ENCODE results near the gene NFYC. TPM values are rescaled to one million over a fixed set of nuclear protein-coding genes. Genes with fewer than 3 reads are reported as not detected.

NFYC gene
- total RNA-seq, 1 experiment from 2014 or later, result 83.0 TPM

DNA sequence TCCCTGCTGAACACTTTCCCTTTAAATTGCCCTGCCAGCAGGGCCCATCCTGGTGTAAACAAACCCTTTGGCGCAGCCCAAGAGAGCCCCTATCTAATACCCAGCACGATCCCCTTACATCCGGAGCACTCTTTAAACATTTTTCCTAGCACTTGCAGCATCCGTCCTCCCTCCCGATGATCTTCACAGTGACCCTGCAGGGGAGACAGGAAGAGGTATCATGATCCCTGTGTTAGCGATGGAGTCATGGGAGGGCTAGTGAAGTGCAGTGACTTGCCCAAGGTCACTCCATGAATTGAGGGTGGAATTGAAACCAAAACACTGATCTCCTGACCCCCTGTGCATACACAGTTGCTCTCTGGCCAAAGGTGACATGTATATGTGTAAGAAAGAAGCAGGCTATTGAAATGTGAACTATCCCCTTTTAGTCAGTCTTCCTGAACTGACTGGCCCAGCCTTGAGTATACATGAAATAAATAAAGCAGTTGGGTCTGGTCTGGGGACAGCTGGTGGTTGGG lies 82.3 kb downstream of the NFYC start:
- Histone ChIP-seq H3K36me3 (ENCODE audit: insufficient read depth, low read length, poor library complexity, severe bottlenecking) (peaks cover 19% of the 10 kb centered on the region), H3K9me3 (ENCODE audit: low read depth, low read length, poor library complexity, severe bottlenecking) (peaks cover 15% of the 10 kb centered on the region), H3K27ac (ENCODE audit: low read depth, low read length, poor library complexity, severe bottlenecking) (no peak overlapping the region), H3K4me3 (ENCODE audit: low read depth, low read length, poor library complexity, severe bottlenecking) (no peak overlapping the region), H3K4me1 (ENCODE audit: insufficient read depth, low read length, poor library complexity, severe bottlenecking) (no peaks in the 10 kb centered on the region), H3K27me3 (replicated peaks; ENCODE audit: insufficient read depth, low read depth, low read length, poor library complexity) (no peaks in the 10 kb centered on the region)
- intact Hi-C loops (cut with micrococcal nuclease; ENCODE audit: unreplicated experiment), result loop anchor here (5.0 kb wide), 1 partner anchor 178 kb away; no protein-coding TSS in a partner anchor
- DNase-seq (ENCODE audit: low spot score), result no peak
- ChIA-PET POLR2A (ENCODE audit: low non-redundant PET) (no interaction called here), CTCF (interaction anchor here (0.5 to 1.3 kb wide), 6 partner anchors 9 to 179 kb away, joined by 3 to 8 read pairs (median 4); partner anchors contain the start of gene NFYC)
- no peak for TF ChIP-seq EZH2 (IDR thresholded peaks at IDR 0.05; ENCODE audit: borderline replicate concordance, low read depth, low read length, poor library complexity, severe bottlenecking)
- TF ChIP-seq, protein P1, sequence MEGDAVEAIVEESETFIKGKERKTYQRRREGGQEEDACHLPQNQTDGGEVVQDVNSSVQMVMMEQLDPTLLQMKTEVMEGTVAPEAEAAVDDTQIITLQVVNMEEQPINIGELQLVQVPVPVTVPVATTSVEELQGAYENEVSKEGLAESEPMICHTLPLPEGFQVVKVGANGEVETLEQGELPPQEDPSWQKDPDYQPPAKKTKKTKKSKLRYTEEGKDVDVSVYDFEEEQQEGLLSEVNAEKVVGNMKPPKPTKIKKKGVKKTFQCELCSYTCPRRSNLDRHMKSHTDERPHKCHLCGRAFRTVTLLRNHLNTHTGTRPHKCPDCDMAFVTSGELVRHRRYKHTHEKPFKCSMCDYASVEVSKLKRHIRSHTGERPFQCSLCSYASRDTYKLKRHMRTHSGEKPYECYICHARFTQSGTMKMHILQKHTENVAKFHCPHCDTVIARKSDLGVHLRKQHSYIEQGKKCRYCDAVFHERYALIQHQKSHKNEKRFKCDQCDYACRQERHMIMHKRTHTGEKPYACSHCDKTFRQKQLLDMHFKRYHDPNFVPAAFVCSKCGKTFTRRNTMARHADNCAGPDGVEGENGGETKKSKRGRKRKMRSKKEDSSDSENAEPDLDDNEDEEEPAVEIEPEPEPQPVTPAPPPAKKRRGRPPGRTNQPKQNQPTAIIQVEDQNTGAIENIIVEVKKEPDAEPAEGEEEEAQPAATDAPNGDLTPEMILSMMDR (conservative IDR thresholded peaks at IDR 0.05; ENCODE audit: low read depth, low read length), result no peak
- BruUV-seq (replicated peaks), result no TSS peak

DNA sequence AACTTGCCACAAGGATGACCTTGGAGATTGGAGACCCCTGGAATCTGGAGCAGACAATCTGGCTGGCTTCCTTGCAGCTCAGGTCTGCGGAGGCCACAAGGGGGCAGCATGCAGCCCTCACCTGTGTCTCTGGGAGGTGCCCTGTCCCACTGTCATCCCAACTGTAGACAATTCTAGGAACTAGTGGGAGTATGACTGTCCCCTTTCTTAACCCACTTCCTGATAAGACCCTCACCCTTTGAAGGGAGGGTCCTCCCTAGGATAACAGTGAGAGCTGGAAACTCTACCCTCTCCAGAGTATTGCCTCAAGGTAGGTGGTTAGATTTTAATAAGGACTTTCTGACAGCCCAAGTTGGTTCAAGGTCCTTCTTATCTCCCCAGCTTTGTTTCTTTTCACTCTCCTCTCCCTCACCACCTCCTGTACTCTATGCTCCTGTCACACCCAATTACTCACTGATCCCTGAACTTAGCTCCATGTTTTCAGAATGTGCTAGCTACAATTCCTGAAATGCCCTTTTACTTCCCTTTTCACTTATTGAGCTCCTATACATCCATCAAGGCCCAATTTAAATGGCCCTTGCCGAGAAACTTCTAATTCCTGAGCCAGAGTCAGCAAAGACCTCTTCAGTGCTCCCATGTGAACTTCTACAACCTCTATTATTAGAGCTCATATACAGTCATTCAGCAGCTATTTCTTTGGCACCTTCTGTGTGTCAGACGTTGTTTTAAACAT lies 82.9 kb downstream of the NFYC start:
- Histone ChIP-seq H3K9me3 (ENCODE audit: low read depth, low read length, poor library complexity, severe bottlenecking) (peaks cover 15% of the 10 kb centered on the region), H3K36me3 (ENCODE audit: insufficient read depth, low read length, poor library complexity, severe bottlenecking) (peaks cover 13% of the 10 kb centered on the region), H3K27me3 (replicated peaks; ENCODE audit: insufficient read depth, low read depth, low read length, poor library complexity) (no peaks in the 10 kb centered on the region), H3K4me1 (ENCODE audit: insufficient read depth, low read length, poor library complexity, severe bottlenecking) (no peaks in the 10 kb centered on the region), H3K4me3 (ENCODE audit: low read depth, low read length, poor library complexity, severe bottlenecking) (no peak overlapping the region), H3K27ac (ENCODE audit: low read depth, low read length, poor library complexity, severe bottlenecking) (no peak overlapping the region)
- no TSS peak for BruUV-seq (replicated peaks)
- no peak for TF ChIP-seq EZH2 (IDR thresholded peaks at IDR 0.05; ENCODE audit: borderline replicate concordance, low read depth, low read length, poor library complexity, severe bottlenecking)
- TF ChIP-seq, protein P1 (conservative IDR thresholded peaks at IDR 0.05; ENCODE audit: low read depth, low read length), result peak; percentile 87
- ChIA-PET CTCF (interaction anchor here (0.5 to 1.3 kb wide), 7 partner anchors 9 to 179 kb away, joined by 3 to 8 read pairs (median 4); partner anchors contain the start of gene NFYC), POLR2A (ENCODE audit: low non-redundant PET) (no interaction called here)
- DNase-seq (ENCODE audit: low spot score), result peak; percentile 49
- intact Hi-C loops (cut with micrococcal nuclease; ENCODE audit: unreplicated experiment), result loop anchor here (5.0 kb wide), 1 partner anchor 178 kb away; no protein-coding TSS in a partner anchor

DNA sequence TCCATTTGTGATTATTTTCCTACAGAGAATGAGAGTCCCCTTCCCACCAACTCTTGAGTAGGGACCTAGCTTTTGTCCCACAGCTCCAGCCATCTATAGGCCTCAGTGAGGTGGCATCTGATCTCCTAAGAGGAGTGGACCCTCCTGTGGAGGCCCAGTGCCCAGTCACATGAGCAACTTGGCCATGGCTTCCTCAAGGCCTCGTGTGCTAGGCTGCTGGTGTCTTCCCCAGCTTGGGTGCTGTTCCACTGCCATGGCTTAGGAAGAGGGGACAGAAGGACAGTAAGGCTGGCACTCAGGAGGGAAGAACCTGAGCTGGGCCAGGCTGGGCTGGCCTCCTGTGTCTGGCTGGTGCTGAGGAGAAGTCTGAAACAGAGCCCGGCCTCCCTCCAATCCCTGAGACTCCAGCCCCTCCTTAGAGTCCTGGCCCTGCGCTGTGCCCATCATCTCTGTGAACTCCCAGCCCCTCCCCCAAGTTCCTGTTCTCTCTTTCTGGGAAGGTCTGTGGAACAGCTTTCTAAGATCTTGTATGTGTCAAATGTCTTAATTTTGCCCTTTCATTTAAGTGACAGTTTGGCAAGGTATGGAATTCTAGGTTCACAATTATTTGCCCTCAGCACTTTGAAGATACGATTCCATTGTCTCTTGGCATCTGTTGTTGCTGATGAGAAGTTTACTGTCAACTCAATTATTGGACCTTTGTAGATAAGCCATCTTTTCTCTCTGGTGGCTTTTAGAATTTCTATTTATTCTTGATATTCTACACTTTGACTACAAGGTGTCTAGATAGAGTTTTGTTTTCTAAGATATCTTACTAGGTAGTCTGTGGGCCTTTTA lies 85.0 kb downstream of the NFYC start:
- Histone ChIP-seq H3K4me1 (ENCODE audit: insufficient read depth, low read length, poor library complexity, severe bottlenecking) (no peaks in the 10 kb centered on the region), H3K4me3 (ENCODE audit: low read depth, low read length, poor library complexity, severe bottlenecking) (no peak overlapping the region), H3K27me3 (replicated peaks; ENCODE audit: insufficient read depth, low read depth, low read length, poor library complexity) (no peaks in the 10 kb centered on the region), H3K27ac (ENCODE audit: low read depth, low read length, poor library complexity, severe bottlenecking) (no peak overlapping the region), H3K36me3 (ENCODE audit: insufficient read depth, low read length, poor library complexity, severe bottlenecking) (peaks cover 3% of the 10 kb centered on the region), H3K9me3 (ENCODE audit: low read depth, low read length, poor library complexity, severe bottlenecking) (peaks cover 15% of the 10 kb centered on the region)
- intact Hi-C loops (cut with micrococcal nuclease; ENCODE audit: unreplicated experiment), result no loop called here
- CTCF ChIA-PET, result interaction anchor here (0.7 kb wide), 1 partner anchor 172 kb away, joined by 5 read pairs; no protein-coding TSS in a partner anchor
- TF ChIP-seq, protein P1 (conservative IDR thresholded peaks at IDR 0.05; ENCODE audit: low read depth, low read length), result no peak
- no peak for TF ChIP-seq EZH2 (IDR thresholded peaks at IDR 0.05; ENCODE audit: borderline replicate concordance, low read depth, low read length, poor library complexity, severe bottlenecking)
- no TSS peak for BruUV-seq (replicated peaks)
- no peak for DNase-seq (ENCODE audit: low spot score)
- POLR2A ChIA-PET (ENCODE audit: low non-redundant PET), result no interaction called here
